ENCODE measurements around the gene ATP10A.
"Not testable (repeated sequence)": the region's sequence is repeated elsewhere in the genome, so short reads cannot be mapped to it uniquely, and the experiment has no call there.

Gene ATP10A

GRCh38 chr15:25641762-25642161, 221.4 kb downstream of the ATP10A start:
- DNase-seq (ENCODE audit: low spot score), result no peak

DNA sequence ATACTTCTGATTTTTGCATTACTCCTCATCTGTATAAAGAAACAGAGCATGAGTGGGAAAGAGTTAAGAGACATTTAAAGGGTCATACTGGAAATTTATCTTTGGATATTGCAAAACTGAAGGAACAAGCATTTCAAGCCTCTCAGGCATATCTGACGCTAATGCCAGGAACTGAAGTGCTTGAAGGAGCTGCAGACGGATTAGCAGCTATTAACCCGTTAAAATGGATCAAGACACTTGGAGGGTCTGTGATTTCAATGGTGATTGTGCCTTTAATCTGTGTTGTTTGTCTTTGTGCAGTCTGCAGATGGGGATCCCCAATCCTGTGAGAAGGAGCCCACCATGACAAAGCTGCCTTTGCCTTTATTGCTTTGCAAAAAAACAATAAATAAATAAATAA, 221.8 kb downstream of the ATP10A start:
- no peak for DNase-seq (ENCODE audit: low spot score)

DNA sequence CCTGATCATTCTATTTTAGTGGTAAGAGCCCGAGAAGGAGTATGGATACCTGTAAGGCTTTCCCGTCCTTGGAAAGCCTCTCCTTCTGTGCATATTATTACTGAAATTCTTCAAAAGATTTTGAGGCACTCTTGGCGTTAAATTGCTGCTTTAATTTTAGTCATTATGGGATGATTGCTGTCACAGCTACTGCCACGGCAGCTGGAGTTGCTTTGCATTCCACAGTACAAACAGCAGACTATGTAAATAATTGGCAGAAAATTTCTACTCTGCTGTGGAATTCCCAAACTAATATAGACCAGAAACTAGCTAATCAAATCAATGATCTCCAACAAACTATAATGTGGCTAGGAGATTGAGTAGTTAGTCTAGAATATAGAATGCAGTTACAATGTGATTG, 222.2 kb downstream of the ATP10A start:
- DNase-seq (ENCODE audit: low spot score), result not testable (repeated sequence)

- no peak for DNase-seq (ENCODE audit: low spot score)
These were observed 222.7 kb downstream of the ATP10A start for GRCh38 chr15:25640381-25640780.

- DNase-seq (ENCODE audit: low spot score), result not testable (repeated sequence)
These were observed 226.6 kb downstream of the ATP10A start for GRCh38 chr15:25636486-25636885.

GRCh38 chr15:25635191-25635590, 227.9 kb downstream of the ATP10A start:
- no peak for DNase-seq (ENCODE audit: low spot score)

DNA sequence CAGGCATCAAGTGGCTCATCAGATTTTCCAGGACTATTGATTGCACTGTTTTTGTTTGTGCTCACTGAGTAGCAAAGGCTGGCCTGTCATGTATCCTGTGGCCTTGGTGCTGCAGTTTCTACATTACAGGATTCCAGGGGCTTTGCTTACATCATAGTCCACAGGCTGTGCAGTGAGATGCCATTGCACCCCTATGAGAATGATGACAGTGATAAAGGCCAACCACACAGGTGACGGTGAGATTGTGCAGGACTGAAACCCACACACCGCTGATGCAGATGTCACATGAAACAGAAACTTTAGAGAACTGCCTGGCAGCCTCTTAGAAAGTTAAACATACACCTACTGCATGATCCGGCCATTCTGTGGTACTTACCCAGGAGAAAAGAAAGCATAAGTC, 229.3 kb downstream of the ATP10A start:
- DNase-seq (ENCODE audit: low spot score), result no peak

- no peak for DNase-seq (ENCODE audit: low spot score)
These were observed 231.2 kb downstream of the ATP10A start for GRCh38 chr15:25631971-25632370.

All from kidney capillary endothelial cell (primary cell).